Mammary epithelial cell (primary cell): ENCODE results near the gene RAB26.
"Not testable (repeated sequence)": the region's sequence is repeated elsewhere in the genome, so short reads cannot be mapped to it uniquely, and the experiment has no call there.

Experiments
- CTCF ChIP-seq, 2 donors: IDR thresholded peaks in 1 of 2; conservative IDR thresholded peaks in 1 of 2; 2 replicates each; pipeline ENCODE4 v1.5.1; 2011 to 2012; ENCODE audit warnings: inconsistent platforms in 2 of 2, low read length in 2 of 2, mild to moderate bottlenecking in 2 of 2, control low read depth in 1 of 2, low read depth in 1 of 2; ENCODE audit not compliant: insufficient read depth in 1 of 2; ENCODE audit errors: extremely low read depth in 1 of 2
- EZH2 ChIP-seq: IDR thresholded peaks from 2 replicates; pipeline ENCODE4 v1.6.1; 2012; ENCODE audit warnings: low read length, inconsistent platforms, borderline replicate concordance

GRCh38 chr16:2114885-2115590 is 33.4 kb upstream of the RAB26 start:
- not testable (repeated sequence) for TF ChIP-seq CTCF (conservative IDR thresholded peaks at IDR 0.05 in 1 of 2, IDR thresholded peaks at IDR 0.05 in 1 of 2; ENCODE audit: extremely low read depth in 1 of 2, insufficient read depth in 1 of 2, low read depth in 1 of 2, low read length in 2 of 2); EZH2
